Uterus (tissue), 4 donors: ENCODE measurements around the gene KRT7. TPM values are rescaled to one million over a fixed set of nuclear protein-coding genes. Genes with fewer than 3 reads are reported as not detected.
"Not testable (repeated sequence)": the region's sequence is repeated elsewhere in the genome, so short reads cannot be mapped to it uniquely, and the experiment has no call there.

ENCODE experiments used
- DNase-seq, 2 donors: peaks; one replicate each; pipeline ENCODE4 v3.0.0-alpha.2; 2019 to 2020
- H3K27ac ChIP-seq, 2 donors: fragments of 200-600 bp; sonication (generic); 1 replicate in 1 of 2; 2 replicates in 1 of 2; pipeline ENCODE4 v1.5.1; 2016 to 2018
- H3K27me3 ChIP-seq, 2 donors: fragments of 200-600 bp; sonication (generic); one replicate each; pipeline ENCODE4 v1.5.1; 2018 to 2019; ENCODE audit warnings: control low read depth in 1 of 2
- H3K36me3 ChIP-seq, 2 donors: fragments of 200-600 bp; sonication (generic); one replicate each; pipeline ENCODE4 v1.5.1; 2019; ENCODE audit warnings: control low read depth in 1 of 2
- H3K4me1 ChIP-seq, 2 donors: fragments of 200-600 bp; sonication (generic); one replicate each; pipeline ENCODE4 v1.5.1; 2018 to 2019; ENCODE audit warnings: control low read depth in 1 of 2
- H3K4me3 ChIP-seq, 2 donors: fragments of 200-600 bp; sonication (generic); 1 replicate in 1 of 2; 2 replicates in 1 of 2; pipeline ENCODE4 v1.5.1; 2018 to 2019; ENCODE audit warnings: mild to moderate bottlenecking in 1 of 2
- H3K9me3 ChIP-seq, 2 donors: fragments of 200-600 bp; sonication (generic); one replicate each; pipeline ENCODE4 v1.5.1; 2019; ENCODE audit warnings: control low read depth in 1 of 2
- CTCF ChIP-seq, 4 experiments: fragments of 200-600 bp in 2 of 4; fragments of 450-650 bp in 2 of 4; sonication (generic) in 2 of 4; IDR thresholded peaks; one replicate each; pipeline ENCODE4 v1.5.1; 2016 to 2019; ENCODE audit warnings: antibody characterized with exemption in 4 of 4, mild to moderate bottlenecking in 2 of 4, moderate library complexity in 1 of 4
- POLR2A ChIP-seq, 2 donors: fragments of 450-650 bp; IDR thresholded peaks; one replicate each; pipeline ENCODE4 v1.6.1; 2016; ENCODE audit warnings: antibody characterized with exemption in 2 of 2, mild to moderate bottlenecking in 1 of 2, moderate library complexity in 1 of 2
- intact Hi-C: fragments of 100-400 bp; cut with DNase I; formaldehyde crosslinking; loops from one replicate; pipeline ENCODE4 v1.15.1; 2023; ENCODE audit warnings: low total_unique reads
- total RNA-seq, 4 donors: library from RNA; depleted of rRNA in 3 of 4; stranded (reverse); fragments of >200 nt in 3 of 4; gene quantifications; one replicate each; pipeline versions ENCODE4 v1.1.0 to v1.2.4, GENCODE V29; 2014 to 2023
- donor health status: DM: yes; HTN: yes; CAD: no.

The KRT7 gene
- total RNA-seq, 4 donors from 2014 or later = 2.1 to 51.2 (median 5.1) TPM; not detected in 1

GRCh38 chr12:52238916-52239646, 6.0 kb downstream of the KRT7 start:
- no peaks in the 10 kb centered on the region for H3K36me3 ChIP-seq
- no peak overlapping the region for H3K27ac ChIP-seq
- H3K27me3 ChIP-seq = no peaks in the 10 kb centered on the region
- H3K4me3 ChIP-seq = no peak overlapping the region
- no peaks in the 10 kb centered on the region for H3K9me3 ChIP-seq
- intact Hi-C loops = no loop called here
- no peak for TF ChIP-seq POLR2A (IDR thresholded peaks at IDR 0.05)
- DNase-seq = no peak
- peaks cover 4 to 5% of the 10 kb centered on the region in 2 donors for H3K4me1 ChIP-seq

DNA sequence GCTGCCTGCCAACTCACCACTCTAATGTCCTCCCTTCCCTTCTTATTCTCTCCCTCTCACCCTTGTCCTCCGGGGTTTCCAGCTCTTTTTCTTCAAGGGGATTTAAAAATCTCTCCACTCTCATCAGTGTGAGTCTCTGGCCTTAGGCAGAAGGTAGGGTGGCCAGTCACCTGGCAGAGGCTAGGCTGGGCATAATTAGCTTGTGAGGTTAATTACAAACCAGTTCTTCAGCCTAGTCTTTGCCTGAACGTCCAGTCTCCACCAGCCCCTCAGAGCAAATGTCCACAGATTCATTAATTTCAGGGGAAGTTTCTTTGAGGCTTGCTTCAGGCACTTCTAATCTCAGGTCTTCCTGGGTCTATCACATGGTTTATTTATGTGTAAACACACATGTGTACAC, 6.7 kb downstream of the KRT7 start:
- TF ChIP-seq POLR2A (IDR thresholded peaks at IDR 0.05) = no peak
- no peak for TF ChIP-seq CTCF (IDR thresholded peaks at IDR 0.05)
- peaks cover 4 to 7% of the 10 kb centered on the region in 2 donors for H3K4me1 ChIP-seq

GRCh38 chr12:52240247-52240646, 7.2 kb downstream of the KRT7 start:
- H3K27ac ChIP-seq, intact Hi-C loops, H3K36me3 ChIP-seq, H3K27me3 ChIP-seq, DNase-seq, H3K9me3 ChIP-seq, H3K4me3 ChIP-seq, H3K4me1 ChIP-seq: not testable (repeated sequence)

More for the DNA sequence above, 6.7 kb downstream of the KRT7 start:
- Histone ChIP-seq H3K27me3 (no peaks in the 10 kb centered on the region), H3K36me3 (no peaks in the 10 kb centered on the region), H3K9me3 (no peaks in the 10 kb centered on the region), H3K4me3 (no peak overlapping the region), H3K27ac (no peak overlapping the region)
- no peak for DNase-seq
- intact Hi-C loops = no loop called here

GRCh38 chr12:52241205-52241842, 8.3 kb downstream of the KRT7 start:
- DNase-seq = no peak
- TF ChIP-seq POLR2A (IDR thresholded peaks at IDR 0.05) (no peak), CTCF (IDR thresholded peaks at IDR 0.05) (no peak)
- Histone ChIP-seq H3K27ac (no peak overlapping the region), H3K27me3 (no peaks in the 10 kb centered on the region), H3K9me3 (no peaks in the 10 kb centered on the region), H3K36me3 (no peaks in the 10 kb centered on the region), H3K4me1 (peaks cover 4 to 7% of the 10 kb centered on the region in 2 donors), H3K4me3 (no peak overlapping the region)
- intact Hi-C loops = no loop called here

- Histone ChIP-seq H3K27ac (no peak overlapping the region), H3K4me1 (peaks cover 4 to 7% of the 10 kb centered on the region in 2 donors), H3K36me3 (no peaks in the 10 kb centered on the region), H3K9me3 (no peaks in the 10 kb centered on the region), H3K27me3 (no peaks in the 10 kb centered on the region), H3K4me3 (no peak overlapping the region)
- intact Hi-C loops = no loop called here
- TF ChIP-seq CTCF (IDR thresholded peaks at IDR 0.05) = no peak
- TF ChIP-seq POLR2A (IDR thresholded peaks at IDR 0.05) = no peak
- no peak for DNase-seq
Measured at GRCh38 chr12:52242442-52243258, 9.6 kb downstream of the KRT7 start.
